ENCODE measurements around the gene PDIA5.

Gene PDIA5

DNA sequence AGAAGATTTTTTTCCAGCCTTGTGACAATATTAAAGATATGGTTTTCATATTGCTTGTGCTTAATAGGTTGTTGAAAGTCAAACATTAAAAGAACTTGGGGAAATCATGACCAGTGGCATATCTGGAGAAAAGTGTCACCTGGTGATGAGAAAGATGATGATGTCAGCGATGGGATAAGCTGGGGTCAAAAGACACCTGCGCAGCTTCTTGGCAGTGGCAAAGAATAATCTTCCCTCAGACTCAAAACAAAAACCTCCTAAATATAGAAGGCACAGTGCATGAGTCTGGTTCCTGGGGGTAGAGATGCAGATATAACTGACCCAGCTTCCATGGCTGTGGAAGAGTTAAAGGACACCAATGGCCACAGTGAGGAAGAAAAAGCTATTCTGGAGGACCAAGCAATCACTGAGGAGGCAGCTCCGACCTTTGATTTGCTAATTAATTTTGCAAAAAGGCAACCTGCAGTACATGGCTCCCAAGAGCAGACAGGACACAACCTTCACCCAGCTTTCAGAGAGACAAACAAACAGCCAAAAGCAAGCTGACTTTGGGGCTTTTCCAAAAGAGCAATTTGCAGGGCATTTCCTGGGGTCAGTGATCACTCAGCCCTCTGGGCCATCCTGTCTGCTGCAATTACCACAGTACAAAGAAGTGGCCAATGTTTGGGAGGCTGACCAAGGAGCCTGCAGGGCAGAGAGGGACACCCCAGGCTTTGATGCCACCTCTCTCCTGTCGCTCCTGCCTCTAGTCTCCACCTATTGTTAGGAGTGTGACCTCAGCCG is 21.7 kb upstream of the PDIA5 start:
- no peak for DNase-seq

- DNase-seq: no peak
These were observed 20.4 kb upstream of the PDIA5 start for GRCh38 chr3:123046262-123047061.

GRCh38 chr3:123047062-123047319 is 19.8 kb upstream of the PDIA5 start:
- no peak for DNase-seq

DNA sequence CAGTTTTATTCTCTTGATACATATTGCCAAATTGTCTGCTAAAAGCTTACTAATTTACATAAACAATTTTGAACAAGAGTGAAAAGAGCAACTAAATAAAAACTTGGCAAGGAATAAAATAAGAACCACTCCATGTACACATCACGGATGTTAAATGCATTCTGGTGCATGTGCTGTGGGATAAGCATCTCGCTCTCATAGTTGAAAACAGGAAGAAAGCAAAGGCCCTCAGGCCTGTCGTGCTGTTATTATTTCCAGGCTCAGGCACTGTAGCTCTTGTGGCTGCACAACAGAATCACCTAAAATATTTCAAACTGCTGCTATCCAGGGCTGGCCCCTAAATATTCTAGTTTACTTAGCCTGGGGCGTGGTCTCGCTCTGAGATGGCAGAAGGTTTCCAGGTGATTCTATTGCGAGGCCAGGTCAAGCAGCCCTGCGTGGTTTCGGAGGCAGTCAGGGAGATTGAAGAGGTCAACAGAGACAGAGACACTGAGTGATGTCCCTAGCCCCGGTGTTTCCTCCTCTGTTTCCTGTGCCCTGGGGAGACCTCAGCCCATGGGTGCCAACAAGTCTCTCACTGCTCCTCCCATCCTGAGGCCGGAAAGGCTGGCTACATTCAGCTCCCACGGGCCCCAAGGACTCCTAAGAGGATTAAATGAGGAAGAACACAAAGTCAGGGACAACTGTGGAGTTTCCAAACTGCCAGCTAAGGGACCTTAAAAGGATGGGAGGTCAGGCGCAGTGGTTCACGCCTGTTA is 18.2 kb upstream of the PDIA5 start:
- no peak for DNase-seq

- DNase-seq: no peak
These were observed 16.2 kb upstream of the PDIA5 start for GRCh38 chr3:123050666-123051065.

GRCh38 chr3:123053107-123053506 is 13.7 kb upstream of the PDIA5 start:
- peak; percentile 12 for DNase-seq

DNA sequence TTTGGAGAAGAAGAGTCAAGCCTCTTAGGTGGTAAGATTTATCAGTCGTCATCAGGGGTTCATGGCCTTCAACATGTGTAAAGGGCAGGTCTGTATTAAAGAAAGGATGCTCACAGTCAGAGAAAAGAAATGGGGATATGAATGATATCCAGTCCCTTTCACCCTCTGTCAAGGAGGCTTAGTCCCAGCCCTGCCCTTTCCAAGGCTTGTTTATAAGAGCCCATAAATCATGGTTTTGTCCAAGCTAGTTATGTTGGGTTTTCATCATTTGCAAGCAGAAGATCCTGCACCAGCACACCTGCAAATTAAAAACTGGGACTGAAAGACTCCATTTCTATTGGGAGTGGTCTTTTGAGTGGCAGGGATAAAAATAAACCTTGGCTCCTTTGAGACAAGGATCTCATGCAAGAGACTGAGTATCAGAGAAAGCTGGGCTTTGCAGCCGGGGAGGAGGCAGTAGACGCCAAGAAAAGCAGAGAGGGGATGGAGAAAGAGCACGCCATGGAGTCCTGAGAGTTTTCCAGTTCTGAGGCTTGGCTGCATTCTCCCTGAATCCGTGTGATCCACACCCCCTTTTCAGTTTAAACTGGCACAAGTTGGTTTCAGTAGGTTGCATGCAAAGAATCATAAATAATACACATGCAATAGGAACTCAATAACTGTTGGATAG is 12.6 kb upstream of the PDIA5 start:
- no peak for DNase-seq

DNA sequence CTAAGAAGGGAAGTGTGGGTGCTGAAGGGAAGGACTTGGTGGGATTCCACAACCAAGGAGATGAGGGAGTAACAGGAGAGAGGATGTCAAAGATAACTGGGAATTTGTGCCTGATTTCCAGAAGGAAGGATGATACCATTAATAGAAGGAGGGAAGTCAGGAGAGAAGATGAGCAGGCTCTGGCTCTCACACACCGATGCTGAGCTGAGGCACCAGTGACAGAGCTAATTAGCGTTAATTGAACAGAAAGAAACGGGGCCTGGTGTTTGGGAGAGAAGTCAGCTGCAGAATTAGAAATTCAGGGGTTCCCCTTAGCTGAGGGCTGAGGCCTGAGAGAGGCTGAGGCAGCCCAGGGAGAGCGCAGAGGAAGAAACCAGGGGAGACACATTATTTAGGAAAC is 11.9 kb upstream of the PDIA5 start:
- DNase-seq: no peak

GRCh38 chr3:123055352-123055751 is 11.5 kb upstream of the PDIA5 start:
- no peak for DNase-seq

DNA sequence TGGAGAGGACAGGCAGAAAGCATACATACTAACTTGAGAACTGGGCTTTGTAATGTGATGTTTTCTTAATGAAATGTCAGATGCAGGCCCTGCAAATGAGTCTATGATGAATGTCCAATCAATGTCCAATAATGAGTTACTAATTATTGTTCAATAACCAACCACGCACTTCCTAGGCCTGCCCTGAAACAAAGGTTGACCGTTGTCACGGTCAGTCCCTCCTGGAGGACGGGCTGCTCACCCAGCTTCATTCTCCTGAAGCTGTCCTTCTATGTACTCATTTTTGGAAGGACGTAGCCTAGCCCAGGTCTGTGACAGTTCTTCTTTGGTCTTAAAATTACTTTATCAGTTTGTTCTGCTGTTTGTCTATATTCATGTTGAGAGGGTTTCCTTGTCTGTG is 8.3 kb upstream of the PDIA5 start:
- DNase-seq: no peak

GRCh38 chr3:123060054-123060453 is 6.8 kb upstream of the PDIA5 start:
- DNase-seq: no peak

DNA sequence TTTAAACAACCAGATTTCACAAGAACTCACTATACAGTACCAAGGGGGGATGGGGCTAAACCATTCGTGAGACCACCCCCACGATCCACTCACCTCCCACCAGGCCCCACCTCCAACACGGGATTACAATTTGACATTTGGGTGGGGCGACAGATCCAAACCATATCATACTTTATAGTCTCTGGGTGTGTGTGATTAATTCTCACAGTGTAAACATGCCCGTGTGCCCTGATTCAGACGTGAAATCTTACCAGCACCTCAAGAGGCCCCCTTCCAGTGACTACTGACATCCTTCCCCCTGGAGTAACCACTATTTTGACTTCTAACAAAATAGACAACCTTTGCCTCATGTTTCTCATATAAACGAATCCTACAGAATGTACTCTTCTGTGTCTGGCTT is 5.0 kb upstream of the PDIA5 start:
- no peak for DNase-seq

DNA sequence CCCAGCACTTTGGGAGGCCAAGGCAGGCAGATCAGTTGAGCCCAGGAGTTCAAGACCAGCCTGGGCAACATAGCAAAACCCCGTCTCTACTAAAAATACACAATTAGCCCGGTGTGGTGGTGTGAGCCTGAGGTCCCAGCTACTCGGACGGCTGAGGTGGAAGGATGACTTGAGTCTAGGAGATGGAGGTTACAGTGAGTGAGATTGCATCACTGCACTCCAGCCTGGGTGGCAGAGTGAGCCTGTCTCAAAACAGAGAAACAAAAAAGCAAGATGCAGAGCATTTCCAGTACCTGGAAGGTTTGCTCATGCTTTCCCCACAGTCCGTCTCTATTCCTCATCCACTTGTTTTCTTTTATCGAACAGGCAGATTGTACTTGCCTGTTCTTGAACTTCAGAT is 3.8 kb upstream of the PDIA5 start:
- no peak for DNase-seq

GRCh38 chr3:123064506-123064905 is 2.3 kb upstream of the PDIA5 start:
- DNase-seq: no peak

GRCh38 chr3:123064914-123065313 is 1.9 kb upstream of the PDIA5 start:
- no peak for DNase-seq

DNA sequence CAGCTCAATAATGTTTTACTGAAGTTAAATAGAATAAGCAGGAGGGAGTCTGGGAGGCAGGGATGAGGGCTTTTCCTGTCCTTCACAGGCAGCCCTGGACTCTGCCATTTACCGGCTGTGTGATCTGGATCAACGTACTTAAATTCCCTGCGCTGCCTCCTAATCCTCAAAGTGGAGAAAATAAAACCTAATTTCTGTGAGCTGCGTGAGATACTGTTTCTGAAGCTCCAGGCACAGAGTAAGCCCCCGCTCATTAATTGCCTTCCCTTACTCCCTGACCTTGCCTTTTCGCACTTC is 278 bp upstream of the PDIA5 start:
- DNase-seq: no peak

GRCh38 chr3:123067689-123068600 is 1.1 kb downstream of the PDIA5 start:
- peak; percentile 21 for DNase-seq

DNA sequence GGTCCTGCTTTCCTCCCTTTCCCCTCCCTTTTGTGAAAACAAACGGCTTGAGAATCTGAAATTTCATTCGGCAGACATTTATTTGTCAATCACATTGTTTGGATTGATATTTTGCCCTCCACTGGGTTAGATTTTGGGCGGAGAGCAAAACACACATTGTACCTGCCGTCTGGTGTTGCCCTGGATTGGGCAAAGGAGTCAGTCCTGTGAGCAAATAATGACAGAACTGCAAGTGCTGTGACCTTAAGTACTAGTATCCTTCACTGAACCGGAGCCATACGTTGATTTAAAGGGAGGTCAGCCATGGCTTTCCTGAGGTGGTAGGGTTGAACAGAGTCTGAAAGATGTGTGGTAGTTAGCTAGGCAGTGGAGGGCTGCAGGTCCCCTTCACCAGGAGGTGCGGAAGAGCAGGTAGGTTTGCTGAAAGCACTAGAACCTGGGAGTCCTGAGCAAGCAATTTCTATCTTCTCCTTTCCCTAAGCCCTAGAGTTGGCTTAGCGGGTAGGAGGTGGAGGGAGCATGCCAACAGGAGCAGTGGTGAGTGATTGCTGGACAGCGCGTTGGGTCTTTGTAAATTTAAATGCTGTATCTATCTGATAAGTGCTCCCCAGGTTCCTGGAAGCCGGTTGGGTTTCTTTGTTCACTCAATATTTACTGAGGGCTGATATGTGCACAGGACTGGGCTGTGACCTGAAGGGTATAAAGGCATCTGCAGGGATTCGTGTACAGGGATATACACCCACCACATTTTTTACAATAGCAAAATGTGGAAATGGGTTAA is 2.0 kb downstream of the PDIA5 start:
- no peak for DNase-seq

DNA sequence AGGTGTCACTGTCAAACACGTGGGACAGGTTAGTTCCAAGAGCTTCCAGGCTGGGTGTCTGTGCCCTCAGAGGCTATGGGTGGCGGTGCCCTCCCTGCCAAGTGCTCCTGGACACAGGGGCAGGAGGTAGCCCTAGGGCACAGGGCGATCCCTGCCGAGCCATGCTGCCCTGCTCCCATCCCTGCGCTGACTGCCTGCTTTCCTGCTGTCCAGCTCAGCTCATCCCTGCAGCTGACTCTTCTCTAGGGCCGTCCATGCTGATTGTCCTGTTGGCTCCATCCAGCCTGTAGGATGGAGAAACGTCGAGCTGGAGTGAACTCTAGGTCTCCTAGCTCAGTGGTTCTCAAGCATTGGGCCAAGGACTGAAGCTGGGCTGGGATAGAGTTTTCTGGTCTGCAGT is 3.7 kb downstream of the PDIA5 start:
- DNase-seq: no peak

DNA sequence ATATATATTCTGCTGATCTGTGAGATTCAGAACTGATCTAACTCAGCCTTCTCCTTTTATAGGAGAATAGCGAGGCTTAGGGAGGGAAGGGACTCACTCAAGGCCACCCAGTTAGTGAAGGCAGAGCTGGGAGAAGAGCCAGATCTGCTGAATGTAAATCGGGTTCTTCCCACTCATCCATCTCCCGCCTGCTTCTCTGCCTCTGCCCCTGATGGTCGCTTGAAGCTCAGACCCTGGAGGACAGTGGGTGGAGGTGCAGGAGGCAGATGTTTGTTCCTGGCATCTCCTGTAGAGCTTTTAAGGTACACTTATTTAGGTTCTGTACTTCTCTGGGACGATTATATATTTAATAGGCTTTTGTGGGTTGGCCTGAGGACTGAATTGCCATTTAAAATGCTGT is 4.3 kb downstream of the PDIA5 start:
- no peak for DNase-seq

GRCh38 chr3:123071581-123071980 is 4.8 kb downstream of the PDIA5 start:
- no peak for DNase-seq

- DNase-seq: peak; percentile 54
These were observed 5.3 kb downstream of the PDIA5 start for GRCh38 chr3:123072152-123072551.

Measured in suppressor macrophage treated with lipopolysaccharide for 4 hours (primary cell).